Memory B cell (primary cell): Measurements from ENCODE around the gene GSTM5.
"Not testable (repeated sequence)": the region's sequence is repeated elsewhere in the genome, so short reads cannot be mapped to it uniquely, and the experiment has no call there.

Experiments
- ATAC-seq: fragments of 150-1000 bp; cut with Tn5 transposase; 2 replicates; pipeline ENCODE4 v1.10.0; 2021; ENCODE audit warnings: low read depth, mild to moderate bottlenecking, moderate library complexity
- DNase-seq, 2 donors: peaks; one replicate each; pipeline ENCODE4 v3.0.0; 2022; ENCODE audit warnings: low spot score in 2 of 2
- H3K27ac Mint-ChIP-seq: one replicate; pipeline ENCODE4 v1.8.0; 2022; ENCODE audit warnings: mild to moderate bottlenecking, moderate library complexity, mixed read lengths
- H3K27me3 Mint-ChIP-seq: one replicate; pipeline ENCODE4 v1.8.0; 2022; ENCODE audit warnings: mixed read lengths
- H3K36me3 Mint-ChIP-seq: one replicate; pipeline ENCODE4 v1.8.0; 2022; ENCODE audit warnings: mild to moderate bottlenecking, mixed read lengths
- H3K4me1 Mint-ChIP-seq: one replicate; pipeline ENCODE4 v1.8.0; 2022; ENCODE audit warnings: mixed read lengths
- H3K4me3 Mint-ChIP-seq: one replicate; pipeline ENCODE4 v1.8.0; 2022; ENCODE audit warnings: mild to moderate bottlenecking, moderate library complexity, mixed read lengths
- H3K9me3 Mint-ChIP-seq: one replicate; pipeline ENCODE4 v1.8.0; 2022; ENCODE audit warnings: mixed read lengths

The GSTM5 gene

GRCh38 chr1:109711593-109712320 lies at the start of gene GSTM5:
TSS of gene GSTM5 (plus strand) at chr1:109712251. CDS start at chr1:109712313, 62 bp downstream.
- H3K27me3 Mint-ChIP-seq: peaks cover 12% of the 10 kb centered on the region
- peaks cover 13% of the 10 kb centered on the region for H3K9me3 Mint-ChIP-seq
- H3K27ac Mint-ChIP-seq, H3K4me1 Mint-ChIP-seq, DNase-seq: not testable (repeated sequence)
- peaks cover 11% of the 10 kb centered on the region for H3K36me3 Mint-ChIP-seq
- peak within 1 kb of the TSS; percentile 66 for H3K4me3 Mint-ChIP-seq
- peak; percentile 39 for ATAC-seq

- Mint-ChIP-seq H3K9me3 (no peaks in the 10 kb centered on the region), H3K27me3 (no peaks in the 10 kb centered on the region), H3K4me1 (peaks cover 9% of the 10 kb centered on the region), H3K36me3 (peaks cover 8% of the 10 kb centered on the region), H3K27ac (no peak overlapping the region), H3K4me3 (no peak overlapping the region)
- DNase-seq: no peak
- ATAC-seq: no peak
These were observed 47.4 kb upstream of the GSTM5 start for GRCh38 chr1:109664671-109665070.

GRCh38 chr1:109667452-109668122 lies 44.5 kb upstream of the GSTM5 start, which contains the start of gene GSTM2:
TSS of gene GSTM2 (plus strand) at chr1:109668057. CDS start at chr1:109668116, 59 bp downstream.
- peak within 1 kb of the TSS; percentile 78 for H3K4me3 Mint-ChIP-seq
- no peak within 1 kb of the TSS for H3K27ac Mint-ChIP-seq
- peaks cover 11% of the 10 kb centered on the region for H3K36me3 Mint-ChIP-seq
- no peaks in the 10 kb centered on the region for H3K9me3 Mint-ChIP-seq
- peaks cover 11% of the 10 kb centered on the region for H3K4me1 Mint-ChIP-seq
- peak in 1 of 2 donors; percentile 58 for DNase-seq
- peak; percentile 97 for ATAC-seq
- no peaks in the 10 kb centered on the region for H3K27me3 Mint-ChIP-seq

DNA sequence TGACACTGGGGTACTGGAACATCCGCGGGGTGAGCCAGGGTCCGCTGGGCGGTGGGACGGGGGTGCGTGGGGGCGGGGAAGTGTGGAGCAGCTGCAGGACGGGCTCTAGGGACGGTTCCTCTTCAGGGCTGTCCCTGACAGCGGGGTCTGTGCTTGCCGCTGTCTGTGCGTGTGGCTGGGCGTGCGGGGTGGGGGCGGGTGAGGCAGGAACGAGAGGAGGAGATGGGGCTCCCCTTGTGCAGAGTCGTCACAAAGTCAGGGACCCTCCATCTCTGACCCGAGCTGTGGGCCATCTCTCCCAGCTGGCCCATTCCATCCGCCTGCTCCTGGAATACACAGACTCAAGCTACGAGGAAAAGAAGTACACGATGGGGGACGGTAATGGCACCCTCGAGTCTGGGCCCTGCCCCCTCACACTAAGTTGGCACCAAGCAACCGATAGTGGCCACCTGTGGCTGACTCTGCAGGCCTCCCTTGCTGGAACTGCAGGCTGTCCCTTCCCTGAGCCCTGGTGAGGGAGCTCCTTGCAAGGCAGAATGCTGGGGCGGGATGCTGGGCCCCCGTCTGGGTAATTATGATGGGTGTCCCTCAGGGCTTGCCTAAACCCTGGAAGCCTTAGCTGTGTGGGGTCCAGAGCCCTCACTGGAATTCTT lies 43.8 kb upstream of the GSTM5 start:
- H3K9me3 Mint-ChIP-seq: no peaks in the 10 kb centered on the region
- H3K4me3 Mint-ChIP-seq: peak overlapping the region; percentile 78
- DNase-seq (no peak), ATAC-seq (no peak)
- peaks cover 11% of the 10 kb centered on the region for H3K4me1 Mint-ChIP-seq
- H3K27me3 Mint-ChIP-seq: no peaks in the 10 kb centered on the region
- no peak overlapping the region for H3K27ac Mint-ChIP-seq
- peaks cover 11% of the 10 kb centered on the region for H3K36me3 Mint-ChIP-seq

DNA sequence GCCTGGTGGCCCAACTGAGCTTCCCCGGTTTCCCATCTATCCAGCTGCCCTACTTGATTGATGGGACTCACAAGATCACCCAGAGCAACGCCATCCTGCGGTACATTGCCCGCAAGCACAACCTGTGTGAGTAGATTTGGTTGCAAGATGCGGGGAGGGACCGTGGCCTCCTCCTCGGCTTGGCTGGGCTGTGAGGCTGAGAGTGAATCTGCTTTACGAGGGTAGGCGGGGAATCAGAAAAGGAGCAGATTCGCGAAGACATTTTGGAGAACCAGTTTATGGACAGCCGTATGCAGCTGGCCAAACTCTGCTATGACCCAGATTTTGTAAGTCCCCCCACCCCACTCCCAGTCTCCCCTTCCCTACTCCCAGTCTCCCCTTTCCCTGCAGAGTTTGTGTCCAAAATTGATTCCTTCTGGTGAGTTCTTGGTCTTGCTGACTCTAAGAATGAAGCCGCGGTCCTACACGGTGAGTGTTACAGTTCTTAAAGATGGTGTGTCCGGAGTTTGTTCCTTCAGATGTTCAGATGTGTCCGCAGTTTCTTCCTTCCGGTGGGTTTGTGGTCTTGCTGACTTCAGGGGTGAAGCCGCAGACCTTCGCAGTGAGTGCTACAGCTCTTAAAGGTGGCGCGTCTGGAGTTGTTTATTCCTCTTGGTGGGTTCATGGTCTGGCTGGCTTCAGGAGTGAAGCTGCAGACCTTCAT lies 42.7 kb upstream of the GSTM5 start:
- peaks cover 9% of the 10 kb centered on the region for H3K4me1 Mint-ChIP-seq
- no peak for ATAC-seq
- DNase-seq: no peak
- no peaks in the 10 kb centered on the region for H3K9me3 Mint-ChIP-seq
- H3K27me3 Mint-ChIP-seq: no peaks in the 10 kb centered on the region
- no peak overlapping the region for H3K27ac Mint-ChIP-seq
- peak overlapping the region; percentile 68 for H3K4me3 Mint-ChIP-seq
- H3K36me3 Mint-ChIP-seq: peaks cover 11% of the 10 kb centered on the region

- H3K27ac Mint-ChIP-seq, ATAC-seq, H3K27me3 Mint-ChIP-seq, H3K9me3 Mint-ChIP-seq, H3K4me1 Mint-ChIP-seq, DNase-seq: not testable (repeated sequence)
- Mint-ChIP-seq H3K4me3 (peak overlapping the region; percentile 68), H3K36me3 (peaks cover 11% of the 10 kb centered on the region)
These were observed 42.1 kb upstream of the GSTM5 start for GRCh38 chr1:109669949-109670302.

DNA sequence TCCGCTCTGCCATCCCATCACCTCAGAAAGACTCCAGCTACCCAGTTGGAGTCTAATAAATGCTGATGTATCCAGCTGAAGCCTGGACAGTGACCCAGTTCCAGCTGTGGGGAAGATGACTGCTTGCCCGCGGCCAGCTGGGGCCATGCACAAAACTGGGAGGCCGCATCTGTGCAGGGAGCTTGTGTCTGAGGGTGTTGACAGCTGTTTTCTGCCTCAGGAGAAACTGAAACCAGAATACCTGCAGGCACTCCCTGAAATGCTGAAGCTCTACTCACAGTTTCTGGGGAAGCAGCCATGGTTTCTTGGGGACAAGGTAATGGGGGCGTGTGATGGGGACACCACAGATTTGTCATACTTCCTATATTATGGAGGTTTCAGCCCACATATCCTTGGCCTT lies 41.0 kb upstream of the GSTM5 start:
- Mint-ChIP-seq H3K4me3 (no peak overlapping the region), H3K4me1 (peaks cover 9% of the 10 kb centered on the region), H3K27ac (no peak overlapping the region), H3K36me3 (peaks cover 8% of the 10 kb centered on the region), H3K9me3 (no peaks in the 10 kb centered on the region), H3K27me3 (no peaks in the 10 kb centered on the region)
- ATAC-seq (no peak), DNase-seq (no peak)

DNA sequence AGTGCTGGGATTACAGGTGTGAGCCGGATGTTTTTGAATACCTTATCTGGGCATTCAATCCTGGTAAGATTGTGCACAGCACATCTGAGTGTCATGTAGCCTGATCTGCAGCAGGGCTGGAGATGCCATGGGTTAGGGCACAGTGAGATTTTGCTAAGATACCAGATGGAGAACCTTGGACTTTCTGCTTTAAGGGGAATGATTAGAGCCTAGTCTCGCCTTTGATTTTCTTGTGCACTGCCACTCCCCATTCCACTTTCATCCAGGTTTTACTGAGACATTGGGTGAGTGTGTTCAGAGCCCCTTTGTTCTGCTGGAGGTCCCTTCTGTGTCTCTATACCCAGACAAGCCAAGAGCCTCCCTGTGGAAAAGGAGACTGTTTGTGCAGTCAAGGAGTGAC lies 38.2 kb upstream of the GSTM5 start:
- H3K4me3 Mint-ChIP-seq, H3K9me3 Mint-ChIP-seq, H3K27me3 Mint-ChIP-seq, H3K4me1 Mint-ChIP-seq, DNase-seq, H3K36me3 Mint-ChIP-seq, H3K27ac Mint-ChIP-seq, ATAC-seq: not testable (repeated sequence)

DNA sequence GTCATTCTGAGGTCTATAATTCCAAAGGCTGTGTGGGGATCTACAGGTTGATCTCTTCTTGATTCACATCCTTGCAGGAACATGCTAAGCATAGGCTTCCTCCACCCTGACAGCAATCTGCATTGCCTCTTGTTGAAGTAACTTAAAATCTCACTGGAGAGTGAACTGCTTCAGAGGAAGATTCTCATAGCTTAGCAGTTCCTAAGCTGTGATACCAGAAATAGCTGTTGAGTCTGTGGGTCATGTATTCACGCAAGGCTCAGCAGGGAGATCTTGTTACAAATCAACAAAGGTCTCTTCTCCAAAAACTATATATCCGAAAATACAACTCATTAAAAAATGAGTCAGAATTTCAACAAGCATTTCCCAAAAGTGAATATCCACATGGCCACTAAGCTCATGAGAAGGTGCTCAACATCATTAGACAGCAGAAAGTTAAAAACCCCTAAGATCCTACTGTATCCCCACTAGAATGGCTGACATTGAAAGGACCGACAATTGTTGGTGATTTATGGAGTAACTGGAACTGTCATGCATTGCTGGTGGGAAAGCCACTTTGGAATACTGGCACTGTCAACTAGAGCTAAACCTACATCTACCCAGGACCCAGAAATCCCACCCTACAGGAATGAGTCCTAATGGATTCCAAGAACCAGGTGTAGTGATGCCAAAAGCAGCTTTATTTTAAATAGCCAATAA lies 35.2 kb upstream of the GSTM5 start:
- not testable (repeated sequence) for H3K4me3 Mint-ChIP-seq, H3K36me3 Mint-ChIP-seq, H3K27me3 Mint-ChIP-seq, DNase-seq, H3K4me1 Mint-ChIP-seq, H3K27ac Mint-ChIP-seq, ATAC-seq, H3K9me3 Mint-ChIP-seq

DNA sequence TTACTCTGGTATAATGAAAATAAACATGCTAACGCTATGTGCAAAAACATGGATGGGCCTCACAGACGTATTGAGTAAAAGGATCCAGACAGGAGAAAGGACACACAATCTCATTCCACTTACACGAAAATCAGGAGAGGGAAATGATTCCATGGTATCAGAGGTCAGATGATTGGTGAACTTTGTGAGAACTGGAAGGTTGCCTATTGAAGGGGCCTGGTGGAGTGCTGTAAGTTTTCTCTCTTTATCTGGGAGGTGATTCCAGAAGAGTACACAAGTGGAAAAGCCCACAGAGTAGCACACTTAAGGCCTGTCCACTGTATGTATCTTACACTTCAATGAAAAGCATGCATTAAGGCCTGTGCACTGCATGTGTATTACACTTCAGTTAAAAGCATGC lies 34.6 kb upstream of the GSTM5 start:
- no peaks in the 10 kb centered on the region for H3K27me3 Mint-ChIP-seq
- H3K36me3 Mint-ChIP-seq: no peaks in the 10 kb centered on the region
- no peaks in the 10 kb centered on the region for H3K4me1 Mint-ChIP-seq
- ATAC-seq (no peak), DNase-seq (no peak)
- H3K4me3 Mint-ChIP-seq: no peak overlapping the region
- H3K27ac Mint-ChIP-seq: no peak overlapping the region
- no peaks in the 10 kb centered on the region for H3K9me3 Mint-ChIP-seq

DNA sequence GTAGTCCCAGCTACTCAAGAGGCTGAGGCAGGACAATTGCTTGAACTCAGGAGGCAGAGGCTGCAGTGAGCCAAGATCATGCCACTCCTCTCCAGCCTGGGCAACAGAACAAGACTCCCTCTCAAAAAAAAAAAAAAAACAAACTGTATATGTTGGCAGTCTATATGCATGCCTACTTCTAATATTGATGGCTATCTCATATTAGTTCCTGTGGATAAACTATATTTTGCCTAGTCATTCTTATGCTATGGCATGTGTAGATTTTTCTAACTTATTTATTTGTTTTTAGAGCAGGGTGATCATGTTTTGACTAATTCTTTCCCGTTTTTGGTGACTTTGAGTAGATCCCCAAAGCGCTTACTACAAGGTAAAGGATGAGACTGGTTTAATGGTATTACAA lies 33.4 kb upstream of the GSTM5 start:
- H3K36me3 Mint-ChIP-seq, DNase-seq, ATAC-seq, H3K9me3 Mint-ChIP-seq, H3K4me3 Mint-ChIP-seq, H3K27me3 Mint-ChIP-seq, H3K4me1 Mint-ChIP-seq, H3K27ac Mint-ChIP-seq: not testable (repeated sequence)

GRCh38 chr1:109684777-109685176 lies 27.3 kb upstream of the GSTM5 start:
- not testable (repeated sequence) for H3K4me3 Mint-ChIP-seq, H3K36me3 Mint-ChIP-seq, H3K27me3 Mint-ChIP-seq, H3K4me1 Mint-ChIP-seq, DNase-seq, H3K9me3 Mint-ChIP-seq, H3K27ac Mint-ChIP-seq, ATAC-seq

GRCh38 chr1:109685399-109685798 lies 26.7 kb upstream of the GSTM5 start:
- DNase-seq, ATAC-seq, H3K27me3 Mint-ChIP-seq, H3K27ac Mint-ChIP-seq, H3K4me3 Mint-ChIP-seq, H3K4me1 Mint-ChIP-seq, H3K36me3 Mint-ChIP-seq, H3K9me3 Mint-ChIP-seq: not testable (repeated sequence)
